ENCODE data around the gene RBM39. TPM values are rescaled to one million over a fixed set of nuclear protein-coding genes. Genes with fewer than 3 reads are reported as not detected.
"Not testable (repeated sequence)": the region's sequence is repeated elsewhere in the genome, so short reads cannot be mapped to it uniquely, and the experiment has no call there.

RBM39 gene
- total RNA-seq, 2 donors from 2014 or later = 264 to 309 TPM

DNA sequence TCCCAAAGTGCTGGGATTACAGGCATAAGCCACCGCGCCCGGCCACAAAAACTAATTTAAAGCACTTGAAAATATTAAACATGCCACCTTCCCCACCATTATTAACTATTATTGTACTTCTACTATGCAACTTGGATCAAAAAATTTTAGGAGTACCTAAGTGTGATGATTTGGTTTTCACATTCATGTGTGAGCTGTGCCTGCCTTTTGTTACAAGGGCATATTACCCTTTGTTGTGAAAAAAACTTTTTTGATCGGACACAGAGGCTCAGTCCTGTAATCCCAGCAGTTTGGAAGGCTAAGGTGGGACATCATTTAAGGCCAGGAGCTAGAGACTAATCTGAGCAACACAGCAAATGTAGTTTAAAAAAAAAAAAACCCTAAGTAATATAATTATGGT, 25.7 kb downstream of the RBM39 start:
- intact Hi-C loops (cut with DNase I) = no loop called here
- H3K9me3 ChIP-seq = no peaks in the 10 kb centered on the region
- 92 to 96% methylated on average over 4 of the region's 4 CpGs for WGBS, 2 donors
- H3K36me3 ChIP-seq (replicated peaks in 1 of 2; ENCODE audit: insufficient read depth in 1 of 2, low read depth in 2 of 2) = peaks cover 16 to 79% of the 10 kb centered on the region in 2 donors
- H3K27me3 ChIP-seq = no peaks in the 10 kb centered on the region
- DNase-seq = no peak
- ATAC-seq = no peak
- H3K4me3 ChIP-seq = no peak overlapping the region
- TF ChIP-seq, protein P1, sequence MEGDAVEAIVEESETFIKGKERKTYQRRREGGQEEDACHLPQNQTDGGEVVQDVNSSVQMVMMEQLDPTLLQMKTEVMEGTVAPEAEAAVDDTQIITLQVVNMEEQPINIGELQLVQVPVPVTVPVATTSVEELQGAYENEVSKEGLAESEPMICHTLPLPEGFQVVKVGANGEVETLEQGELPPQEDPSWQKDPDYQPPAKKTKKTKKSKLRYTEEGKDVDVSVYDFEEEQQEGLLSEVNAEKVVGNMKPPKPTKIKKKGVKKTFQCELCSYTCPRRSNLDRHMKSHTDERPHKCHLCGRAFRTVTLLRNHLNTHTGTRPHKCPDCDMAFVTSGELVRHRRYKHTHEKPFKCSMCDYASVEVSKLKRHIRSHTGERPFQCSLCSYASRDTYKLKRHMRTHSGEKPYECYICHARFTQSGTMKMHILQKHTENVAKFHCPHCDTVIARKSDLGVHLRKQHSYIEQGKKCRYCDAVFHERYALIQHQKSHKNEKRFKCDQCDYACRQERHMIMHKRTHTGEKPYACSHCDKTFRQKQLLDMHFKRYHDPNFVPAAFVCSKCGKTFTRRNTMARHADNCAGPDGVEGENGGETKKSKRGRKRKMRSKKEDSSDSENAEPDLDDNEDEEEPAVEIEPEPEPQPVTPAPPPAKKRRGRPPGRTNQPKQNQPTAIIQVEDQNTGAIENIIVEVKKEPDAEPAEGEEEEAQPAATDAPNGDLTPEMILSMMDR (IDR thresholded peaks at IDR 0.05) = no peak
- no peak for TF ChIP-seq POLR2A (IDR thresholded peaks at IDR 0.05)
- H3K27ac ChIP-seq = no peak overlapping the region
- H3K4me1 ChIP-seq = peaks cover 1% of the 10 kb centered on the region

DNA sequence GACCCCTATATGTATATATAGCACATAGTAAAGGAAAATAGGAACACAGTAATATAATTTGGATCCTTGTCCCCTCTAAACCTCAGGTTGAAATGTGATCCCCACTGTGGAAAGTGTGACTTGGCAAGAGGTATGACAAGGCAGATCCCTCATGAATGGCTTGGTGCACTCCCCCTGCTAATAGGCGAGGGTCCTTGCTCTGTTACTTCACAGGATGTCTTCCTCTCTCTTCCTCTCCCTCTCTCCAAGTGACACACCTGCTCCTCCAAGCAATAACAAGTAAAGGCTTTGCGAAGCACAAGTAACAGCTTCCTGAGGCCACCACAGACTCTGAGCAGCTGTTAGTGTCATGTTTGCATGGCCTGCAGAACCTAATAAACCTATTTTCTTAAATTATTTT, 26.4 kb downstream of the RBM39 start:
- H3K36me3 ChIP-seq (replicated peaks in 1 of 2; ENCODE audit: insufficient read depth in 1 of 2, low read depth in 2 of 2) = peaks cover 16 to 81% of the 10 kb centered on the region in 2 donors
- H3K4me3 ChIP-seq = no peak overlapping the region
- intact Hi-C loops (cut with DNase I) = no loop called here
- no peaks in the 10 kb centered on the region for H3K27me3 ChIP-seq
- H3K27ac ChIP-seq = no peak overlapping the region
- no peak for TF ChIP-seq POLR2A (IDR thresholded peaks at IDR 0.05)
- TF ChIP-seq, protein P1 (IDR thresholded peaks at IDR 0.05) = no peak
- 82 to 95% methylated on average over 2 of the region's 2 CpGs for WGBS, 2 donors
- DNase-seq (no peak), ATAC-seq (no peak)
- H3K9me3 ChIP-seq = no peaks in the 10 kb centered on the region
- peaks cover 8% of the 10 kb centered on the region for H3K4me1 ChIP-seq

DNA sequence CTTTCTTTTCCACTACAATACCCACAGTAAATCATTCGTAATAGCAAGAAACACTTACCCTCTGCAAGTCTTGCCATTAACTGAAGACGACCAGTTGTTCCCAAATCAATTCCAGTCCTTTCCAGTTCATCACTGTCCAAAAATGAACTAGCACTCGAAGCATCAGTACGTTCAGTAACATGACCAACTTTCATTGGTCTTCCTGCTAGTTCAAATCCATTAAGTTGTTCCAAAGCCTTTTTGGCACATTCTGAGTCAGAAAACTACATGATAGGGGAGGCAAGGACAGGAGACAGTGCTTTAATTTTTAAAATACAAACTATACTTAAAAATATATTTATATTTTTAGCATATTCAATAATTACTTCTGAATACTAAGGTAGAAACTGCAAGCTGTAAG, 27.9 kb downstream of the RBM39 start:
- Histone ChIP-seq H3K27me3 (no peaks in the 10 kb centered on the region), H3K27ac (no peak overlapping the region), H3K4me3 (no peak overlapping the region), H3K36me3 (replicated peaks in 1 of 2; ENCODE audit: insufficient read depth in 1 of 2, low read depth in 2 of 2) (peaks cover 16 to 69% of the 10 kb centered on the region in 2 donors), H3K4me1 (peaks cover 22% of the 10 kb centered on the region), H3K9me3 (no peaks in the 10 kb centered on the region)
- 70% methylated on average over 4 of the region's 4 CpGs for WGBS, 2 donors
- no peak for DNase-seq
- no peak for ATAC-seq
- no peak for TF ChIP-seq POLR2A (IDR thresholded peaks at IDR 0.05)
- TF ChIP-seq, protein P1 (IDR thresholded peaks at IDR 0.05) = no peak
- intact Hi-C loops (cut with DNase I) = no loop called here

DNA sequence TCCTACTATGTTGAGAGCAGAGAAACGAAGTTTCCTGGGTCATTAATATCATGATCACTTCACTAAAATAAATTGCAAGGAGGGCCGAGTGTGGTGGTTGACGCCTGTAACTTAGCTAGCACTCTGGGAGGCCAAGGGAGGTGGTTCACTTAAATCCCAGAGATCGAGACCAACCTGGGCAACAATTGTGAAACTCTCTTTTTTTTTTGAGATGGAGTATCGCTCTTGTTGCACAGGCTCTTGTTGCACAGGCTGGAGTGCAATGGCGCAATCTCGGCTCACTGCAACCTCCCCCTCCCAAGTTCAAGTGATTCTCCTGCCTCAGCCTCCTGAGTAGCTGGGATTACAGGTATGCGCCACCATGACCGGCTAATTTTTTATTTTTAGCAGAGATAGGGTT, 28.9 kb downstream of the RBM39 start:
- DNase-seq, ATAC-seq: not testable (repeated sequence)

DNA sequence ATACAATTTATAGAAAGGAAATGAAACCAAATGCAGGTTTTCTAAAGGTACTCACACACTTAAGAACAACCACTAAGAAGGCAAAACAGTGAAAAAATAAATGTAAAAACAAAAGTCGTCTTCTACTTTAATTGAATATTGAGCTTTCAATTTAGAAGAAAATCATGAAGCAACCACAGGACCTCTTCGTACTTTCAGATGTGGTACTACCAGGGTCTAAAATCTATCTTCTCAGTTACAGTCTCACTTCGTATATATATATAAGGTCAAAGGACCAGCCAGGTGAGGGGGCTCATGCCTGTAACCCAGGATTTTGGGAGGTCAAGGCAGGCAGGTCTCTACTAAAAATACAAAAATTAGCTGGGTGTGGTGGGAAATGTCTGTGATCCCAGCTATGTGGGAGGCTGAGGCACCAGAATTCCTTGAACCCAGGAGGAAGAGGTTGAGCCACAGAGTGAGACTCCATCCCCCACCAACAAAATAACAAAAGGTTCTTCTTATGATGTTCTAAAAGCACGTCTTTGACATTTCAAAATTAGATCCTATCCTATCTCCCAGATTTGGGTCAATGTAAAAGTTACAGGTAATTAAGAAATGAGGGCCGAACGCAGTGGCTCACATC, 30.4 kb downstream of the RBM39 start:
- no peaks in the 10 kb centered on the region for H3K27me3 ChIP-seq
- intact Hi-C loops (cut with DNase I) = no loop called here
- peaks cover 27% of the 10 kb centered on the region for H3K4me1 ChIP-seq
- DNase-seq = no peak
- no peak overlapping the region for H3K27ac ChIP-seq
- ATAC-seq = no peak
- H3K4me3 ChIP-seq = no peak overlapping the region
- WGBS, 2 donors = 60 to 67% methylated on average over 6 of the region's 6 CpGs
- H3K36me3 ChIP-seq (replicated peaks in 1 of 2; ENCODE audit: insufficient read depth in 1 of 2, low read depth in 2 of 2) = peaks cover 16 to 56% of the 10 kb centered on the region in 2 donors
- no peak for TF ChIP-seq POLR2A (IDR thresholded peaks at IDR 0.05)
- TF ChIP-seq, protein P1 (IDR thresholded peaks at IDR 0.05) = no peak
- no peaks in the 10 kb centered on the region for H3K9me3 ChIP-seq

More for the DNA sequence above, 28.9 kb downstream of the RBM39 start:
- 79 to 83% methylated on average over 9 of the region's 9 CpGs for WGBS, 2 donors
- H3K27me3 ChIP-seq; intact Hi-C loops (cut with DNase I); H3K27ac ChIP-seq; H3K9me3 ChIP-seq; H3K4me3 ChIP-seq: not testable (repeated sequence)
- H3K4me1 ChIP-seq = peaks cover 27% of the 10 kb centered on the region
- peaks cover 16 to 64% of the 10 kb centered on the region in 2 donors for H3K36me3 ChIP-seq (replicated peaks in 1 of 2; ENCODE audit: insufficient read depth in 1 of 2, low read depth in 2 of 2)
